GM18951 (cell line): ENCODE results near the gene OTUD5.
"Not testable (repeated sequence)": the region's sequence is repeated elsewhere in the genome, so short reads cannot be mapped to it uniquely, and the experiment has no call there.

Experiments used
- POLR2A ChIP-seq: IDR thresholded peaks from 4 replicates; pipeline ENCODE4 v1.6.1; 2011; ENCODE audit warnings: mild to moderate bottlenecking; ENCODE audit not compliant: insufficient read length, insufficient read depth; ENCODE audit errors: extremely low read depth
- in situ Hi-C: fragments of 300-500 bp; cut with MboI; formaldehyde crosslinking; loops from one replicate; pipeline ENCODE4 v1.12.0; 2022; ENCODE audit warnings: low sequenced_read_pairs, mixed read lengths, inconsistent platforms; ENCODE audit not compliant: unreplicated experiment

OTUD5 gene

GRCh38 chrX:48981178-48981577 lies 23.8 kb upstream of the OTUD5 start:
- in situ Hi-C loops = no loop called here
- no peak for TF ChIP-seq POLR2A

GRCh38 chrX:48980341-48980740 lies 22.9 kb upstream of the OTUD5 start:
- in situ Hi-C loops = not testable (repeated sequence)

- TF ChIP-seq POLR2A = no peak
- in situ Hi-C loops = no loop called here
Measured at GRCh38 chrX:48978226-48978625, 20.8 kb upstream of the OTUD5 start.

DNA sequence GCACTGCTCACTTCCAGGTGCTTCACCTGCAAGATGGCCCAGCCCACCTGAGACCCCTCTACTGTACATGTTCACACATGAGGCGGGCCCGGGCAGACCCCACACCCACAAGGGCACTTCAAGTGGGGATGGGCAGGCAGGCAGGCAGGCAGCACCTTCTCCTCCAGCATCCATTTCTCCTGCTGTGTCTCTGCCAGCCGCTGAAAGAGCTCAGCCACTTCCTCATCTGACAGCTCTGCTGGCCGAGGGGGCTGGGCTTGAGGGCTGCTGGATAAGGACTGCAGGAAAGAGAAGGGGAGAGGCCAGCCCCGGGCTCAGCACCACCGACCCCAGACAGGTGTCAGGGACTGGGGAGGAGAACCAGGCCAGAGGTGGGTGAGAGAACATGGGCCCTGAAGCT lies 18.7 kb upstream of the OTUD5 start:
- TF ChIP-seq POLR2A = no peak
- in situ Hi-C loops = no loop called here

GRCh38 chrX:48975541-48975940 lies 18.1 kb upstream of the OTUD5 start:
- in situ Hi-C loops = no loop called here
- TF ChIP-seq POLR2A = no peak

GRCh38 chrX:48975041-48975440 lies 17.6 kb upstream of the OTUD5 start:
- no peak for TF ChIP-seq POLR2A
- in situ Hi-C loops = no loop called here

DNA sequence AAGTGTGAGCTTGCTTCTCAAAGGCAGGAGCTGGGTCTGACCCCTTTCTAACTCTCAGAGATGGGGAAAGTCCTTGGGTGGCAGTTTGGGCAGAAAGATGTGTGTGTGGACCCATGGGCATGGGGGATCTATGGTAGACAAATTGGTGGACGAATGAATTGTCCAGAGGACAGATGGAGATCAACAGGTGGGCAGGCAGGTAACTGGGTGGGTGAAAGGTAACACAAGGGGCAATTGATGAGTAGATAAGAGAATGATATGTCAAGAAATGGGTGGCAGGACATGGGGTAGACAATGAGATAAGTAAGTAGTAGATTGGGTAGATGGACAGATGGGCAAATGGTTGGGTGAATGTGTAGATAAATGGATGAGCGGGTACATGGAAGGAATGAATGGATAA lies 17.2 kb upstream of the OTUD5 start:
- no peak for TF ChIP-seq POLR2A
- in situ Hi-C loops = no loop called here

GRCh38 chrX:48974033-48974432 lies 16.6 kb upstream of the OTUD5 start:
- in situ Hi-C loops = no loop called here
- no peak for TF ChIP-seq POLR2A

DNA sequence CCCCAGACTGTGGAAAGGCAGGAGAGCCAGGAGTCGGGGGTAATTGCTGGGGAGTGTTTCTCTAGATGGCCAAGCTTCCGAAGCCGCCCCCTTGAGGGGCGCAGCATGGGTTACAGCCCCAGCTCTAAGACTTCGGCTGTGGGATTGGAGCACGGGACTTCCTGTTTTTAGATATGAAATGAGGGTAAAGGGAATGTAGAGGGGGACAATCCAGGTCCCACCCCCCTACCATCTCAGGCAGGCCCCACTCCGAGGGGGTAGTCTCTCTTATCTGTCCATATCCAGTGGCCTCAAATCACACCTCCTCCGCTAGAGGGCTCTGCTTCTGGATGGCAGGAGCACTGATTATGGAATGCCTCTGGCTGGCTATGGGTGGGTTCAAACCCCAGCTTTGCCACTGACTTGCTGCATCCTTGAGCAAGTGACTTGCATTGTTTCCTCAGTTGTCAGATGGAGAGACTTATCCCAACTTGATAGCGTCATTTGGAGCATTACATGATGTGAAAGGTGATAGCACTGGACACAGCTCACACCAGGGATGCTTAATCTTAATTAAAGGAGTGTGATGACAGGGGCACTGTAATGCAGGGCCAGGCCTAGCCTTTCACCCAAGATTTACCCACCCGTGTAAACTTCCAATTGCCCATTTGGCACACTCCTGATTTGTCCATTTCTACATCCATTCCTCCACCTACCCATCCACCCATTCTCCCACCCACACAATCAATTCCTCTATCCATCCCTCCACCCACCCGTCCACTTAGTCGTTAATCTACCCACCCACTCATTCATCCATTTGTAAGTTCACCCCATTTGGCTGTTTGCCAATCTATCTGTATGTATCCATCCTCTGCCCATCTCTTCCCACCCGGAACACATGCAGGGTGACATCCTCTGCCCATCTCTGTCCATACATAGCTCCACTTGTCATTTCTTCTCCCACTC lies 15.1 kb upstream of the OTUD5 start:
- no peak for TF ChIP-seq POLR2A
- in situ Hi-C loops = no loop called here

GRCh38 chrX:48971249-48972219 lies 14.1 kb upstream of the OTUD5 start, which contains the start of gene KCND1:
TSS of gene KCND1 (minus strand) at chrX:48971844. CDS start at chrX:48970271, 1,573 bp downstream.
- in situ Hi-C loops = no loop called here

GRCh38 chrX:48969471-48969870 lies 12.1 kb upstream of the OTUD5 start:
- TF ChIP-seq POLR2A = no peak
- in situ Hi-C loops = no loop called here

More at GRCh38 chrX:48971249-48972219, 14.1 kb upstream of the OTUD5 start, which contains the start of gene KCND1:
- no peak for TF ChIP-seq POLR2A

- no peak for TF ChIP-seq POLR2A
- in situ Hi-C loops = no loop called here
Measured at GRCh38 chrX:48968377-48968776, 11.0 kb upstream of the OTUD5 start.

DNA sequence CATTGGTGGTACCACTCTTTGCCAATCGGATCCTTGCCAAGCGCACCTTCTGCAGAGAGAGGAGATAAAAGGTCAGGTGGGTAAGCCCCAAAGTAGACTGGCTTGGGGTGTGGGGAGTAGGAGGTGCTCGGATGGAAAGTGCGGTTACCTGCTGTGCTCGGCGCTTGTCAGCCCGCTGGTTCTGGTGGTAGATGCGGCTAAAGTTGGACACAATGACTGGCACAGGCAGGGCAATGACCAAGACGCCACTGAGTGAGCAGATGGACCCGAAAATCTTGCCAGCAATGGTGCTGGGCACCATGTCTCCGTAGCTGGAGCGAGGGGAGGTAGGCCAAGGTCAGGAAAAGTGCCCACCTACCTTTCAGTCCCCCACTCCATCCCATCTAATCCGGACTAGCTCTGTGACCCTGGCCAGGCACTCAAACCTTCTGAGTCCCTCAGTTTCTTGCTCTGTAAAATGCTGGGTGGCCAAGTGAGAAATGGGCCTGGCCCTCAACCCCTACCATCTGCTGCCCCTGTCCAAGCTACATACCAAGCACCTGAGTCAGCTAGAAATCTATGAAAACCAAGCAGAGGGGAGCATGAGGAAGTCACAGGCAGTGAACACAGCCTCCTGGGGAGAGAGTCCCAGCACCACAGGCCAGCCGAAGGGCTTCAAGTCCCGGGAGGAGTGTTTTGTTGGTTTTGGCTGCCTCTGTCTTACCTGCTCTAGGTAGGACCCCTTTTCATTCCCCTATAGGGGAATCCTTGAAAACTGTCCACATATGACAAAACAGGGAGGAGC lies 9.6 kb upstream of the OTUD5 start:
- in situ Hi-C loops = no loop called here

DNA sequence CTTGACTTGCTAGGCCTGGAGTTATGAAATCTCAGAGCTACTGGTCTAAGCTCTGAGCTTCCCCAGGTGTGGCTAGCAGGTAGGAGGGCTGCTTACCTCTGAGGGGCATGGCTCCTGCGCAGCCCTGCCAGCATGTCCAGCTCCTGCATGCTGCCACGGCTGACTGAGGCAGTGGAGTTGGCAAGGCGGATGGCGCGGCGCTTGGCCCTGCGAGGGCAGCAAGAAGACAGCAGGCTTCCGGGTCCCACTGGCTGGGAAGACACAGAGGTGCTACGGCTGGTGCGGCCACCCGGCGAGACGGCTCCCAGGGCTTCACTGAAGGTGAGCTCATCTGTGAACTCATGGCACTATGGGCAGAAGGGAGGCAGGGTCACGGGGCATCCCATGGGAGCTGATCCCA lies 8.6 kb upstream of the OTUD5 start:
- in situ Hi-C loops = no loop called here

More for the DNA sequence above, 9.6 kb upstream of the OTUD5 start:
- TF ChIP-seq POLR2A = no peak

More for the DNA sequence above, 8.6 kb upstream of the OTUD5 start:
- TF ChIP-seq POLR2A = no peak
